CD14-positive monocyte (primary cell): ENCODE data around the gene UBE2J1. TPM values are rescaled to one million over a fixed set of nuclear protein-coding genes. Genes with fewer than 3 reads are reported as not detected.

Experiments used
- DNase-seq, 3 donors: peaks; one replicate each; pipeline ENCODE4 v3.0.0-alpha.2; 2011 to 2022
- H2AFZ ChIP-seq: 2 replicates; pipeline ENCODE4 v1.6.0; 2012; ENCODE audit warnings: mild to moderate bottlenecking, low read depth, low read length, inconsistent platforms; ENCODE audit not compliant: insufficient read depth, poor library complexity, severe bottlenecking
- H3K27ac ChIP-seq, 2 donors: 1 replicate in 1 of 2; 2 replicates in 1 of 2; pipeline ENCODE4 v1.5.1; 2012 to 2013; ENCODE audit warnings: low read length in 2 of 2, control low read depth in 1 of 2, inconsistent platforms in 1 of 2, low read depth in 1 of 2, mild to moderate bottlenecking in 1 of 2
- H3K27me3 ChIP-seq, 2 donors: one replicate each; pipeline versions ENCODE4 v1.6.0 to v1.6.1; 2011 to 2013; ENCODE audit warnings: low read length in 2 of 2; ENCODE audit not compliant: control insufficient read depth in 2 of 2, insufficient read depth in 2 of 2
- H3K36me3 ChIP-seq, 2 donors: replicated peaks in 1 of 2; 1 replicate in 1 of 2; 2 replicates in 1 of 2; pipeline versions ENCODE4 v1.5.1 to v1.6.1; 2012 to 2013; ENCODE audit warnings: low read length in 2 of 2, control low read depth in 1 of 2, inconsistent platforms in 1 of 2, mild to moderate bottlenecking in 1 of 2; ENCODE audit not compliant: insufficient read depth in 2 of 2, control insufficient read depth in 1 of 2
- H3K4me1 ChIP-seq, 2 donors: 1 replicate in 1 of 2; 2 replicates in 1 of 2; pipeline versions ENCODE4 v1.5.1 to v1.6.1; 2012 to 2013; ENCODE audit warnings: low read length in 2 of 2, control low read depth in 1 of 2, inconsistent platforms in 1 of 2, mild to moderate bottlenecking in 1 of 2, moderate library complexity in 1 of 2; ENCODE audit not compliant: insufficient read depth in 2 of 2, control insufficient read depth in 1 of 2
- H3K4me2 ChIP-seq: replicated peaks from 2 replicates; pipeline ENCODE3; 2012; ENCODE audit warnings: low read length, moderate library complexity, mild to moderate bottlenecking; ENCODE audit not compliant: poor library complexity, severe bottlenecking; ENCODE audit errors: extremely low read depth
- H3K4me3 ChIP-seq, 3 experiments: fragments of 200-600 bp in 1 of 3; sonication (generic) in 1 of 3; replicated peaks in 1 of 3; 1 replicate in 2 of 3; 2 replicates in 1 of 3; pipeline ENCODE4 v1.5.1; 2011 to 2013; ENCODE audit warnings: low read length in 3 of 3, mild to moderate bottlenecking in 3 of 3, control low read depth in 2 of 3, low read depth in 2 of 3, inconsistent platforms in 1 of 3, moderate library complexity in 1 of 3
- H3K79me2 ChIP-seq: 2 replicates; pipeline ENCODE4 v1.6.0; 2012; ENCODE audit warnings: mild to moderate bottlenecking, control low read depth, inconsistent platforms, low read length, moderate library complexity; ENCODE audit not compliant: insufficient read depth
- H3K9ac ChIP-seq: 2 replicates; pipeline ENCODE4 v1.6.0; 2017; ENCODE audit warnings: low read length, mild to moderate bottlenecking; ENCODE audit not compliant: insufficient read depth, poor library complexity, severe bottlenecking
- H3K9me3 ChIP-seq, 2 donors: replicated peaks in 1 of 2; 1 replicate in 1 of 2; 2 replicates in 1 of 2; pipeline versions ENCODE4 v1.5.1 to v1.6.1; 2012 to 2013; ENCODE audit warnings: low read length in 2 of 2, control low read depth in 1 of 2; ENCODE audit not compliant: control insufficient read depth in 1 of 2, insufficient read depth in 1 of 2
- H4K20me1 ChIP-seq: 2 replicates; pipeline ENCODE4 v1.6.0; 2012; ENCODE audit warnings: mild to moderate bottlenecking, low read length, control low read depth, moderate library complexity; ENCODE audit not compliant: insufficient read depth
- H3K27ac Mint-ChIP-seq, 7 donors: one replicate each; pipeline ENCODE4 v1.8.0; 2020; ENCODE audit warnings: mild to moderate bottlenecking in 7 of 7, mixed read lengths in 7 of 7, moderate library complexity in 6 of 7, inconsistent platforms in 2 of 7
- H3K27me3 Mint-ChIP-seq, 3 donors: one replicate each; pipeline ENCODE4 v1.8.0; 2021 to 2022; ENCODE audit warnings: low read depth in 3 of 3, mild to moderate bottlenecking in 3 of 3, mixed read lengths in 3 of 3, moderate library complexity in 3 of 3, inconsistent platforms in 1 of 3
- H3K36me3 Mint-ChIP-seq, 2 donors: one replicate each; pipeline ENCODE4 v1.8.0; 2020; ENCODE audit warnings: mixed read lengths in 2 of 2, inconsistent platforms in 1 of 2, mild to moderate bottlenecking in 1 of 2
- H3K4me1 Mint-ChIP-seq: one replicate; pipeline ENCODE4 v1.8.0; 2020; ENCODE audit warnings: mild to moderate bottlenecking, mixed read lengths
- H3K4me3 Mint-ChIP-seq, 2 donors: one replicate each; pipeline ENCODE4 v1.8.0; 2020; ENCODE audit warnings: mild to moderate bottlenecking in 2 of 2, mixed read lengths in 2 of 2, moderate library complexity in 1 of 2
- H3K9me3 Mint-ChIP-seq, 7 donors: one replicate each; pipeline ENCODE4 v1.8.0; 2020 to 2022; ENCODE audit warnings: mixed read lengths in 7 of 7, mild to moderate bottlenecking in 6 of 7, moderate library complexity in 6 of 7, inconsistent platforms in 2 of 7
- CTCF ChIP-seq: fragments of 200-600 bp; IDR thresholded peaks from one replicate; pipeline ENCODE4 v1.8.0; 2022; ENCODE audit warnings: antibody characterized with exemption, mild to moderate bottlenecking
- WGBS: methylation state at CpG from one replicate; pipeline ENCODE4 v1.1.5; 2013; ENCODE audit warnings: missing lambda C conversion rate; ENCODE audit not compliant: insufficient coverage; 5-methylcytosine and 5-hydroxymethylcytosine counted together
- intact Hi-C, 2 donors: fragments of 100-400 bp; cut with micrococcal nuclease; formaldehyde crosslinking; loops; one replicate each; pipeline versions ENCODE4 v1.15.0 to v1.15.1; 2023
- polyA plus RNA-seq, 3 donors: library from polyadenylated mRNA; depleted of rRNA in 1 of 3; unstranded in 2 of 3; stranded (reverse) in 1 of 3; fragments of 300-500 nt in 2 of 3; fragments of >200 nt in 1 of 3; fragmentation: Illumina TruSeq in 2 of 3; gene quantifications; 1 replicate in 2 of 3; 2 replicates in 1 of 3; pipeline ENCODE4 v1.2.3, GENCODE V29; 2012 to 2021

Gene UBE2J1
- polyA plus RNA-seq, 3 donors, result 44.8 to 80.5 (median 66.1) TPM

GRCh38 chr6:89361171-89361570, 8.6 kb upstream of the UBE2J1 start:
- peak overlapping the region in 4 of 7 donors; percentile 26 to 63 (median 50) for H3K27ac Mint-ChIP-seq
- no peak overlapping the region for H2AFZ ChIP-seq
- H3K4me1 ChIP-seq, result peaks cover 24 to 39% of the 10 kb centered on the region in 2 donors

GRCh38 chr6:89360415-89360999, 8.0 kb upstream of the UBE2J1 start:
- peak overlapping the region; percentile 2 for H3K4me2 ChIP-seq
- no peaks in the 10 kb centered on the region for H3K36me3 Mint-ChIP-seq
- no peaks in the 10 kb centered on the region for H3K27me3 ChIP-seq
- H3K4me1 Mint-ChIP-seq, result peaks cover 50% of the 10 kb centered on the region
- WGBS, result no CpG with 5 or more reads among the region's 2 CpGs
- H3K79me2 ChIP-seq, result no peaks in the 10 kb centered on the region
- no peak overlapping the region for H3K9ac ChIP-seq
- peak overlapping the region in 5 of 7 donors; percentile 28 to 63 (median 52) for H3K27ac Mint-ChIP-seq
- TF ChIP-seq CTCF, result no peak
- H3K9me3 ChIP-seq, result no peaks in the 10 kb centered on the region
- H3K27me3 Mint-ChIP-seq, result peaks cover 0 to 4% (median 0%) of the 10 kb centered on the region in 3 donors
- no peak overlapping the region for H3K27ac ChIP-seq
- peaks cover 24 to 39% of the 10 kb centered on the region in 2 donors for H3K4me1 ChIP-seq
- H3K4me3 ChIP-seq, result peak overlapping the region in 1 of 3 experiments; percentile 2
- no peaks in the 10 kb centered on the region for H3K36me3 ChIP-seq
- peak in 1 of 3 donors; percentile 37 for DNase-seq
- no peaks in the 10 kb centered on the region for H3K9me3 Mint-ChIP-seq
- H4K20me1 ChIP-seq, result no peaks in the 10 kb centered on the region
- intact Hi-C loops, result no loop called here
- no peak overlapping the region for H2AFZ ChIP-seq
- peak overlapping the region in 1 of 2 donors; percentile 21 for H3K4me3 Mint-ChIP-seq

More at GRCh38 chr6:89361171-89361570, 8.6 kb upstream of the UBE2J1 start:
- no peaks in the 10 kb centered on the region for H3K27me3 ChIP-seq
- H3K36me3 ChIP-seq, result no peaks in the 10 kb centered on the region
- Mint-ChIP-seq H3K9me3 (no peaks in the 10 kb centered on the region), H3K36me3 (peaks cover 2% of the 10 kb centered on the region in 2 donors), H3K27me3 (peaks cover 0 to 4% (median 0%) of the 10 kb centered on the region in 3 donors), H3K4me1 (peaks cover 50% of the 10 kb centered on the region), H3K4me3 (peak overlapping the region in 1 of 2 donors; percentile 28)
- no peaks in the 10 kb centered on the region for H4K20me1 ChIP-seq
- no peak for TF ChIP-seq CTCF
- H3K4me3 ChIP-seq, result peak overlapping the region in 1 of 3 experiments; percentile 2
- no peak overlapping the region for H3K27ac ChIP-seq
- no peaks in the 10 kb centered on the region for H3K9me3 ChIP-seq
- no peaks in the 10 kb centered on the region for H3K79me2 ChIP-seq
- no peak overlapping the region for H3K9ac ChIP-seq
- intact Hi-C loops, result no loop called here
- H3K4me2 ChIP-seq, result peak overlapping the region; percentile 2
- DNase-seq, result peak in 1 of 3 donors; percentile 36
- WGBS, result 100% methylated on average over 1 of the region's 2 CpGs
